HFFc6 (cell line): Measurements from ENCODE around the gene ENTPD2. TPM values are rescaled to one million over a fixed set of nuclear protein-coding genes. Genes with fewer than 3 reads are reported as not detected.
A peak's percentile ranks its signal among the peaks of the same experiment; 100 is the strongest.

Experiments used
- DNase-seq: peaks from one replicate; pipeline ENCODE4 v3.0.0-alpha.2; 2018
- H3K27ac Mint-ChIP-seq: 2 replicates; pipeline ENCODE4 v1.8.0; 2020; ENCODE audit warnings: mild to moderate bottlenecking, mixed read lengths
- H3K27me3 Mint-ChIP-seq: 2 replicates; pipeline ENCODE4 v1.8.0; 2021; ENCODE audit warnings: mild to moderate bottlenecking, moderate library complexity, mixed read lengths; ENCODE audit not compliant: insufficient read depth
- H3K36me3 Mint-ChIP-seq: 2 replicates; pipeline ENCODE4 v1.8.0; 2021; ENCODE audit warnings: low read depth, mixed read lengths
- H3K4me1 Mint-ChIP-seq: 2 replicates; pipeline ENCODE4 v1.8.0; 2020; ENCODE audit warnings: low read depth, mixed read lengths
- H3K4me3 Mint-ChIP-seq: 2 replicates; pipeline ENCODE4 v1.8.0; 2020; ENCODE audit warnings: mild to moderate bottlenecking, moderate library complexity, mixed read lengths
- H3K9me3 Mint-ChIP-seq: 2 replicates; pipeline ENCODE4 v1.8.0; 2020; ENCODE audit warnings: mild to moderate bottlenecking, mixed read lengths
- total RNA-seq, 6 experiments: library from RNA; stranded (reverse); fragmentation: NEBNext Ultra II Directional; extraction: Animal tissue kit (Norgen Biotek cat#: 25700); gene quantifications; 2 replicates in 1 of 6; 3 replicates in 5 of 6; pipeline ENCODE4 v1.2.3, GENCODE V29; 2021
- TF ChIP-seq, protein P1 (sequence below): fragments of 200-600 bp; sonication (generic); IDR thresholded peaks from 2 replicates; pipeline ENCODE4 v1.5.0; 2021; ENCODE audit warnings: antibody characterized with exemption, mild to moderate bottlenecking

ENTPD2 gene
- total RNA-seq, 6 experiments from 2014 or later, result 0.12 to 0.28 (median 0.16) TPM; not detected in 3

DNA sequence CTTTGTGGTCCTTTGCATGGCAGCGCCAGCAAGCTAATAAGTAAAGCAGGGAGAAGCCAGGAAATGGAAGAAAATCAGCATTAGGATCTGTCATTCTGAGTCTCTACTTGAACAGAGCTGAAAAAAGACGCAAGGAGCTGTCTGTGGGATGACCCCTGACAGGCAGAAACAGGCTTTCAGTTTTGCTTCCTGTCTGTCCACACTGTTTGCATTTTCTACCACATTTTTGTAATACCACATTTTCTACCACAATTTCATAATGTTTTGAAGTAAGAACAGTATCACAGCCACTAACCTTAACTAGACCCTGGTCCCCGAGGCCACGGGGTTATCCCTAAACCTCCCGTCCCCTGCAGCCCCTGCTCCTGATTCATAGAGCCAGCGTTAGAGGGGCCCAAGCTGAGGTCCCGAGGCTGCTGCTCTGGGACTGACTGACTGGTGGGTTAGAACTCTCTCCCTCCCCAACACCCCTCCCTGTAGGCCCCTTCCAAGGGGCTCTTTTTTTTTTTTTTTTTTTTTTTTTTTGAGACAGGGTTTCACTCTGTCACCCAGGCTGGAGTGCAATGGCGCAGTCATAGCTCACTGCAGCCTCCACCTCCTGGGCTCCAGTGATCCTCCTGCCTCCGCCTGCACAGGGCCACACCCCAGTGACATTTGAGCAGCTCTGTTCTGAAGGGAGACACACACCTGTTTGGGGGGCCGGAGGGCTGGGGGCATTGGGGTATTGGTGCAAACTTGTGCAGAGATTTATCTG, 53.5 kb downstream of the ENTPD2 start:
- TF ChIP-seq, protein P1, sequence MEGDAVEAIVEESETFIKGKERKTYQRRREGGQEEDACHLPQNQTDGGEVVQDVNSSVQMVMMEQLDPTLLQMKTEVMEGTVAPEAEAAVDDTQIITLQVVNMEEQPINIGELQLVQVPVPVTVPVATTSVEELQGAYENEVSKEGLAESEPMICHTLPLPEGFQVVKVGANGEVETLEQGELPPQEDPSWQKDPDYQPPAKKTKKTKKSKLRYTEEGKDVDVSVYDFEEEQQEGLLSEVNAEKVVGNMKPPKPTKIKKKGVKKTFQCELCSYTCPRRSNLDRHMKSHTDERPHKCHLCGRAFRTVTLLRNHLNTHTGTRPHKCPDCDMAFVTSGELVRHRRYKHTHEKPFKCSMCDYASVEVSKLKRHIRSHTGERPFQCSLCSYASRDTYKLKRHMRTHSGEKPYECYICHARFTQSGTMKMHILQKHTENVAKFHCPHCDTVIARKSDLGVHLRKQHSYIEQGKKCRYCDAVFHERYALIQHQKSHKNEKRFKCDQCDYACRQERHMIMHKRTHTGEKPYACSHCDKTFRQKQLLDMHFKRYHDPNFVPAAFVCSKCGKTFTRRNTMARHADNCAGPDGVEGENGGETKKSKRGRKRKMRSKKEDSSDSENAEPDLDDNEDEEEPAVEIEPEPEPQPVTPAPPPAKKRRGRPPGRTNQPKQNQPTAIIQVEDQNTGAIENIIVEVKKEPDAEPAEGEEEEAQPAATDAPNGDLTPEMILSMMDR, result no peak
- H3K9me3 Mint-ChIP-seq, result no peaks in the 10 kb centered on the region; the same call in 1 of the 2 replicates

More for the DNA sequence above, 53.5 kb downstream of the ENTPD2 start:
- peak; percentile 63 for DNase-seq
- Mint-ChIP-seq H3K4me3 (peak overlapping the region; percentile 42; the same call in 1 of the 2 replicates), H3K4me1 (peaks cover 32% of the 10 kb centered on the region), H3K36me3 (no peaks in the 10 kb centered on the region), H3K27ac (peak overlapping the region; percentile 75), H3K27me3 (no peaks in the 10 kb centered on the region; the same call in 1 of the 2 replicates)

Other genes with a start within 250 kb of the ENTPD2 start
- 10 to 100 TPM; 77.8 to 87.7 (median 84.0) TPM for gene RABL6, start 246.1 kb downstream of the ENTPD2 start, total RNA-seq
- gene AJM1, start 211.6 kb downstream of the ENTPD2 start, total RNA-seq, result 1 to 10 TPM; 4.5 to 8.0 (median 5.3) TPM
- gene PHPT1, start 204.7 kb downstream of the ENTPD2 start, total RNA-seq, result 100 to 1,000 TPM; 156 to 181 (median 169) TPM
- gene MAMDC4, start 201.7 kb downstream of the ENTPD2 start, total RNA-seq, result 1 to 10 TPM; 2.3 to 3.4 (median 3.0) TPM
- 100 to 1,000 TPM; 369 to 460 (median 443) TPM for gene EDF1, start 187.8 kb downstream of the ENTPD2 start, total RNA-seq
- 10 to 100 TPM; 11.1 to 15.9 (median 13.6) TPM for gene TRAF2, start 167.5 kb downstream of the ENTPD2 start, total RNA-seq
- gene FBXW5, start 109.3 kb downstream of the ENTPD2 start, total RNA-seq, result 100 to 1,000 TPM in 1 of 6 experiments, 10 to 100 TPM in 5; 89.1 to 102 (median 94.4) TPM
- gene C8G, start 108.8 kb downstream of the ENTPD2 start, total RNA-seq, result 1 to 10 TPM in 3 of 6 experiments, under 1 TPM in 3; 0.51 to 1.8 (median 0.97) TPM
- under 1 TPM in 2 of 6 experiments, not detected in 4; 0.14 to 0.31 TPM for gene LCN12, start 101.8 kb downstream of the ENTPD2 start, total RNA-seq
- gene PTGDS, start 76.6 kb downstream of the ENTPD2 start, total RNA-seq, result not detected
- gene LCNL1, start 71.1 kb downstream of the ENTPD2 start, total RNA-seq, result not detected
- gene PAXX, start 61.6 kb downstream of the ENTPD2 start, total RNA-seq, result 10 to 100 TPM; 26.0 to 42.6 (median 29.0) TPM
- 10 to 100 TPM in 2 of 6 experiments, 1 to 10 TPM in 4; 2.7 to 14.6 (median 4.0) TPM for gene CLIC3, start 57.5 kb downstream of the ENTPD2 start, total RNA-seq
- gene ABCA2, start 25.8 kb downstream of the ENTPD2 start, total RNA-seq, result 10 to 100 TPM; 18.3 to 36.3 (median 23.6) TPM
- gene FUT7, start 22.0 kb downstream of the ENTPD2 start, total RNA-seq, result not detected
- gene NPDC1, start 7.9 kb downstream of the ENTPD2 start, total RNA-seq, result 100 to 1,000 TPM; 112 to 197 (median 119) TPM
- gene SAPCD2, start 16.5 kb upstream of the ENTPD2 start, total RNA-seq, result 10 to 100 TPM in 5 of 6 experiments, 1 to 10 TPM in 1; 7.7 to 14.8 (median 11.3) TPM
- gene UAP1L1, start 23.5 kb upstream of the ENTPD2 start, total RNA-seq, result 10 to 100 TPM in 5 of 6 experiments, 1 to 10 TPM in 1; 9.4 to 13.1 (median 10.6) TPM
- 10 to 100 TPM; 70.1 to 90.2 (median 77.6) TPM for gene MAN1B1, start 32.9 kb upstream of the ENTPD2 start, total RNA-seq
- 10 to 100 TPM; 47.5 to 90.2 (median 51.1) TPM for gene DPP7, start 60.7 kb upstream of the ENTPD2 start, total RNA-seq
- 1 to 10 TPM in 1 of 6 experiments, under 1 TPM in 2, not detected in 3; 0.51 to 1.1 (median 0.66) TPM for gene GRIN1, start 85.1 kb upstream of the ENTPD2 start, total RNA-seq
- not detected for gene LRRC26, start 116.0 kb upstream of the ENTPD2 start, total RNA-seq
- gene TMEM210, start 118.0 kb upstream of the ENTPD2 start, total RNA-seq, result not detected
- 10 to 100 TPM; 34.8 to 41.5 (median 37.4) TPM for gene ANAPC2, start 134.5 kb upstream of the ENTPD2 start, total RNA-seq
- 10 to 100 TPM; 76.7 to 82.8 (median 82.1) TPM for gene SSNA1, start 134.6 kb upstream of the ENTPD2 start, total RNA-seq
- 10 to 100 TPM in 4 of 6 experiments, 1 to 10 TPM in 2; 9.9 to 18.1 (median 13.3) TPM for gene TPRN, start 146.7 kb upstream of the ENTPD2 start, total RNA-seq
- 10 to 100 TPM; 38.7 to 47.4 (median 40.1) TPM for gene TMEM203, start 151.6 kb upstream of the ENTPD2 start, total RNA-seq
- gene NDOR1, start 151.6 kb upstream of the ENTPD2 start, total RNA-seq, result 10 to 100 TPM; 13.1 to 17.3 (median 16.6) TPM
- 1 to 10 TPM; 2.5 to 3.8 (median 3.4) TPM for gene RNF208, start 168.2 kb upstream of the ENTPD2 start, total RNA-seq
- under 1 TPM; 0.41 to 0.97 (median 0.68) TPM for gene CYSRT1, start 171.1 kb upstream of the ENTPD2 start, total RNA-seq
- gene RNF224, start 173.4 kb upstream of the ENTPD2 start, total RNA-seq, result not detected
- gene SLC34A3, start 176.8 kb upstream of the ENTPD2 start, total RNA-seq, result not detected
- gene TUBB4B, start 187.2 kb upstream of the ENTPD2 start, total RNA-seq, result 100 to 1,000 TPM; 415 to 760 (median 681) TPM
- gene STPG3, start 197.2 kb upstream of the ENTPD2 start, total RNA-seq, result not detected
- gene NELFB, start 201.3 kb upstream of the ENTPD2 start, total RNA-seq, result 10 to 100 TPM; 48.5 to 59.9 (median 52.7) TPM
- 10 to 100 TPM; 58.4 to 76.2 (median 62.2) TPM for gene TOR4A, start 223.7 kb upstream of the ENTPD2 start, total RNA-seq
- gene NRARP, start 248.2 kb upstream of the ENTPD2 start, total RNA-seq, result under 1 TPM in 5 of 6 experiments, not detected in 1; 0.09 to 0.36 (median 0.17) TPM